ENCODE data around the gene BPIFB2.
A peak's percentile ranks its signal among the peaks of the same experiment; 100 is the strongest.
"Not testable (repeated sequence)": the region's sequence is repeated elsewhere in the genome, so short reads cannot be mapped to it uniquely, and the experiment has no call there.

The BPIFB2 gene

GRCh38 chr20:32970973-32971300 is 36.6 kb upstream of the BPIFB2 start:
- DNase-seq = no peak

GRCh38 chr20:32971703-32972161 is 35.8 kb upstream of the BPIFB2 start:
- no peak for DNase-seq

DNA sequence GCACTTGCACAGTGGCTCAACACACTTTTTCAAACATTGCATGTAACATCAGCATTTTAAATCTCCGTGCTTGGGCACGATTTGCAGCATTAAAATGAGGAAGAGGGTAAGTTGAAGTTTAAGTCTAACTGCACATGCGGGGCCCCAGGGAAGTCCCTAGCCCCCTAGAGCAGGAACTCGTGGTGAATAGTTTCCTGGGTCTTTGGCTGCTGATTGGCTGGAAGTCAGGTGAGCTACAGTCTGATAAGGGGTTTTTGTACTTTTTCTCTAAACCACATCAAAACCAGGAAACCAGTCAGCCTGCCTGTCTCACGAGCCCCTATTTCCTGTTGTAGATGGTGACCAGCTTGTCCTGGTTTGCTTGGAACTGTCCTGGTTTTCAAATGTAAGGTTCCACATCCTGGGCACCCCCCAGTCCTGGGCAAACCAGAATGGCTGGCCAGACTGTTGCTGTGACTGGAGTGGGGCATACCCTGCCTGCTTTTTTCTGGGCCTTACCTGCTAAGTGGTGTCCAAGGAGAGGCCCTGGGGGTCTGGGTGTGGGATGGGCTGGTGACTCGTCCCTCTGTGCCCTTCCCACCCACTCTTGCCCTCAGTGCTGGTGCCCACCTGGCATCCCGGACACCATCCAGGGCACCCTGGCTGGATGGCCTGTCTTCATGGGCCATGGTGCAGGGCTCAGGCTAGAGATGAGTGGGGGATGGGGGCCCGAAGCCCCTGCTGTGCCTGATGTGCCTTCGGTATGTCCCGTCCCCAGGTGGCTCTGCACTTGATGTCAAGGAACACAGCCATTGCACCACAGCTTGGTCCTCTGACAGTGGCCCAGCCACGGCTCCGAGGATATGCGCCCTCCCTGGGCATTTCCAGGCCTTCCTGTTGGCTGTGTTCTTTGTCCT is 35.1 kb upstream of the BPIFB2 start:
- peak; percentile 74 for DNase-seq

DNA sequence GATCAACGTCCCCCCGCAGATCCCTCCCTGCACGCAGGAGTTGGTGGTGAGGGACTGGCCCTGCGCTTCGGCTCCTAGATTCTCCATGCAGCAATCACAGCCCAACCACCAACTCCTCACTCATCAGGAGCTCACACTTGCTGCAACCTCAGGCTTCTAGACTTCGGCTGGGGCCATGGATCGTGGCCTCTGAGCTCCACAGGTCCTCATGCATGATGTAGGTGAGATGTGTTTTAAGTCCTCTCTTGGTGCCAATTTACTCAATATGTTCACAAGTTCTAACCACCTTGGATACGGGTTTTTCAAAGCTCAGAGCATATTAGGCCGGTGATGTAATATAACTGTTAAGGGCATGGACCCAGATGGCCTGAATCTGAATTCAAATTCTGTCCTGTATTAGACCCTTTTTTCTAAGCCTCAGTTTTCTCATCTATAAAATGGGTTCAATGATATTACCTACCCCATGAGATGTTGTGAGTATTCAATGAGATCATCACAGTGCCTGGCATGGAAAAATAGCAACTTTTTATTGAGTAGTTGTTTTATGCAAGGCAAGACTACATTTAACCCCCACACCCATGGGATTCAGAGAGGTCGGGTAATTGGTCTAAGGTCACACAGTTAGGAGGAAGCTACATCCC is 34.3 kb upstream of the BPIFB2 start:
- no peak for DNase-seq

- not testable (repeated sequence) for DNase-seq
Observed at GRCh38 chr20:32974204-32975064, 33.1 kb upstream of the BPIFB2 start.

DNA sequence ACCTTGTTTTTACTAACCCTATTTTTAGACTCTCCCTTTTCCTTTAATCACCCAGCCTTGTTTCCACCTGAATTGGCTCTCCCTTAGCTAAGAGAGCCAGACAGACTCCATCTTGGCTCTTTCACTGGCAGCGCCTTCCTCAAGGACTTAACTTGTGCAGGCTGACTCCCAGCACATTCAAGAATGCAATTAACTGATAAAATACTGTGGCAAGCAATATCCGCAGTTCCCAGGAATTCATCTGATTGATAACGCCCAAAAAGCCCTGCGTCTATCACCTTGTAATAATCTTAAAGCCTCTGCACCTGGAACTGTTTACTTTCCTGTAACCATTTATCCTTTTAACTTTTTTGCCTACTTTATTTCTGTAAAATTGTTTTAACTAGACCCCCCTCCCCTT is 32.4 kb upstream of the BPIFB2 start:
- not testable (repeated sequence) for DNase-seq

- DNase-seq = no peak
Observed at GRCh38 chr20:32975698-32976674, 31.5 kb upstream of the BPIFB2 start.

DNA sequence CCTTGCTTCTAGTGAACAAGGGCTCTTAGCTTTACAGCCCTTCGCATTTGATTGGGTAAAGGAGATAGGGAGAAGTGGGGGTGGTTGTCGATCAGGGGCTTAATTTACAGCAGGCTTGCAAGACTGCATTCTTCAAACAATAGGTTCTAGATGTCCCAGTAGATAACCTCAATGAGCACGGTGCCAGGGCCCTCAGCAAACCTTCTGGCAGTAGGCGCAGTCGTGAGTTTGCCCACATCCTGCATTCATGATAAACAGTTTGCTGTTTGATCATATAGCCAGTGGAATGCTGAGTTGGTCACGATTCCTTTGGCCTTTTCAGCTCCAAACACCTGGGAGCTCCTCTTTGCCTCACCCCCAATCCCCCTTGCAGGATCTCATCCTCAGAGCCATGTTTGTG is 30.8 kb upstream of the BPIFB2 start:
- no peak for DNase-seq

- DNase-seq = no peak
Observed at GRCh38 chr20:32977281-32978008, 30.1 kb upstream of the BPIFB2 start.

- DNase-seq = no peak
Observed at GRCh38 chr20:32978009-32978335, 29.5 kb upstream of the BPIFB2 start.

GRCh38 chr20:32979201-32979998 is 28.1 kb upstream of the BPIFB2 start:
- no peak for DNase-seq

GRCh38 chr20:32980131-32980941 is 27.2 kb upstream of the BPIFB2 start:
- DNase-seq = no peak

DNA sequence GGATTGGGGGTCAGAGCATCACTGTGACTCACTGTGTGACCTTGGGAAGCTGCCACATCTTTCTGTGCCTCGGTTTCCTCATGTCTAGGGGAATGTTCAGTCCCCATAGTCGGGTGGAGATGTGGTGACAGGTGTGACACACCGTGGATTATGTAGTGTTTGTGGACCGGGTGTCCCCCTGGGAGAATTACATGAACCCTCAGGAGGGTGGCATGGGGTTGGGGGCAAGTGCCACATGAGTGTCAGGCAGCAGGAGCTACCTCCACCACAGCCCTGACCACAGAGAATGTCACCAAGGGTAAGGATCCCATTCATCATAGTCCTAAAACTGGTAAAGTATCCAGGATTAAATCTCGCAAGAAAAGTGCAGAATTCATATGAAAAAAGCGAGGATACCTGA is 26.5 kb upstream of the BPIFB2 start:
- no peak for DNase-seq

DNA sequence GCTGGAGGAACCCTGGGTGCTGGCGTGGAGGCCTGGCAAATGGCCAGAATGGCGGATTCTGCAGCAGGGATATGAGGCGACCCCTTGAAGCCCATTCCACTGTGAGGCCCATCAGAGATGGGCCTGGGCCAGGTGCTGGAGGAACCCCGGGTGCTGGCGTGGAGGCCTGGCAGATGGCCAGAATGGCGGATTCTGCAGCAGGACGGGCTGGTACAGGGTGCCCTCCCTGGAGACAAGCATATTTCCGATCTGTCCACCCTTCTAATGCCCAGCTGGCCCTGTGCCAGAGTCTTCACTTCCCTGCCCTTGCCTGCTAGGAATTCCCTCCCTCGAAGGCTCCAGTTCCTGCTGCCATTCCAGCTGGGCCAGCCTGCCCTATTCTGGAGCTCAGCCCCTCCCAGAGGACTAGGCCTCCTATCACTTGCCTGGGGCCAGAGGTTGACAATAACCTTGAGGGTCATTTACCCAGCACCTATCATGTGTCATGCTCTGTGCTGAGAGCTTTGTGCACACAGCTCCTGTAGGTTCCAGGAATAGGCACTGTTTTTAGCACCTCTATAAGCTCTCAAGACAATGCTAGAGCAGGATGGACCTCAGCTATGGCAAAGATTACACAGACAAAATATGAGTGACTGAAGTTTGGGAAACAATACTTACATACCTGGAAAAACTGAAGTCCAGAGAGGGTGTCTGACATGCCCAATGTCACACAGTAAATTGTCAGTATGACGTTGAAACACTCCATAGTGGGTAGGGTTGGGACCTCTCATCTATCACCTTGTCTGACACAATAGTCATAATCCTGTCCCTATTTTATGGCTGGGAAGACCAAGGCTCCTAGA is 24.7 kb upstream of the BPIFB2 start:
- DNase-seq = no peak

DNA sequence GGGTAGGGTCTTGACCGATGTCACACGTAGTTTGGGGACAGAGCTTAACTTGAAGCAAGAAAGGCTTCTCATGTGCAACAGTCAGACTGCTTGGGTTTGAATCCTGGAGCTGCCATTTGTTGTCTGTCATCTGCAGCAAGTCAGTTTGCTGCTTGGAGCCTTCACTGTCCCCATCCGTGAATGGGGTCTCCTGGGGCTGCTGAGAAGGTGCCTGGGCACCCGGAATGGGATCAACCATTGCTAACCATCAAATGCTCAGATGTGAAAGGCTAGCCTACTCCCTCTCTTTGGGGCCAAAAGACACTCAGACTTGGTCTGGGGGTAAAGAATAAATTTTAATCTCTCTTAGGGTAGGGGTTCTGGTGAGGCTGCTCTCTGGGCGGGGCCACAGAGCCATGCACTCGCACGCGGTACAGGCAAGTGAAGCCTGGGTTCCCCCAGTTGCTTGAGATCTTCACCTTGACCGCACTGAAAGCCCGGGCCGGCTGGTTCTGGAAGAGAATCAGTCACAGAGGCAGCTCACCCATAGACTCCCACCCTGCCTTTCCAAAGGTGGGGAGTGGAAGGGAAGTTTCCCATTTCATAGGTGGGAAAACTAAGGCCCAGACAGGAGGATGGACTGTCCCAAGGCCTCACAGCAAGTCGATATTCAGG is 23.9 kb upstream of the BPIFB2 start:
- DNase-seq = no peak

DNA sequence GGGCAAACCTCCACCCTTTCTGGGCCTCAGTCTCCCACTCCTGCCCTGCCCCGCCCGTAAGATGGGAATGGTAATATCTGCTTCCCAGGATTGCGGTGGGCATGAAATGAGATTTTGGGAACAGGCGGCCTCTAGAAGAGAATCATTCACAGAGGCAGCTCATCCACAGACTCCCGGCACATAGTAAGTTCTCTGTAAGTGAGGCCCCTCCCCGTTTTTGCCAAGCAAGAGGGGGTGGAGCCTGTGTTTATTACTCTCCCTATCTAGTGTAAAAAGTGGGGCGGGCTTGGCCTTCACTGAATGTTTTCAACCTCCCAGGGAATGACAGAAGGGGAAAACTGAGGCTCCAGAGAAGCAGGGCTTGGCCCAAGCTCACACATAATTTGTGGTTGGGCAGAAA is 23.3 kb upstream of the BPIFB2 start:
- DNase-seq = no peak

- DNase-seq = no peak
Observed at GRCh38 chr20:32984631-32985354, 22.7 kb upstream of the BPIFB2 start.

DNA sequence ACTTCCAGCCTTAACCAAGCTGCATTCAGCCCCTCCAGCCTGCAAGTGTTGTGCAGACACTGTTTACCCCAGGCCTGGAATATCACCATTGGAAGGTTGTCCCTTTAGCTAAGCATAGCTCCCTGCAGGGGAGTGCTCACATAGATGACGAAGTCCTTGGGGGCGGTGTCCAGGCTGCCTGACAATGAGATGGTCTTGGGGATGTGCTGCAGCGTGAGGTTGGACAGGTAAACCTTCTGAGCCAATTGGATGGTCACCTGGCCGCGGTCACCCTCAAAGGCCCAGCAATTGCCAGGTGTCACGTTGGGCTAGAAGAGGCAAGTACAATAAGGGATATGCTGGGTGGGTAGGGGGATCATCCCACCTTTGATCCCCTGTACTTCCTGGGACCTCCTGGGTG is 21.9 kb upstream of the BPIFB2 start:
- DNase-seq = no peak
